ENCODE measurements around the gene MKNK1.

The MKNK1 gene

GRCh38 chr1:46526013-46526690 lies 77.9 kb downstream of the MKNK1 start:
- no peak for TF ChIP-seq CTCF (conservative IDR thresholded peaks at IDR 0.05; ENCODE audit: low read depth)
- no peak overlapping the region for H3K27ac ChIP-seq
- DNase-seq (ENCODE audit: low spot score) = no peak
- ChIA-PET POLR2A (ENCODE audit: low non-redundant PET) (no interaction called here), CTCF (interaction anchor here (0.9 to 3.0 kb wide), 6 partner anchors 22 to 84 kb away, joined by 3 to 23 read pairs (median 6); no protein-coding TSS in a partner anchor)

- no peak overlapping the region for H3K27ac ChIP-seq
- ChIA-PET CTCF (interaction anchor here (1.2 to 3.0 kb wide), 5 partner anchors 23 to 79 kb away, joined by 5 to 23 read pairs (median 6); no protein-coding TSS in a partner anchor), POLR2A (ENCODE audit: low non-redundant PET) (no interaction called here)
- no peak for DNase-seq (ENCODE audit: low spot score)
- TF ChIP-seq CTCF (conservative IDR thresholded peaks at IDR 0.05; ENCODE audit: low read depth) = no peak
These were observed 78.7 kb downstream of the MKNK1 start for GRCh38 chr1:46525253-46525983.

- H3K27ac ChIP-seq = no peak overlapping the region
- no peak for TF ChIP-seq CTCF (conservative IDR thresholded peaks at IDR 0.05; ENCODE audit: low read depth)
- DNase-seq (ENCODE audit: low spot score) = no peak
- ChIA-PET POLR2A (ENCODE audit: low non-redundant PET) (no interaction called here), CTCF (no interaction called here)
These were observed 79.2 kb downstream of the MKNK1 start for GRCh38 chr1:46524843-46525242.

- TF ChIP-seq CTCF (conservative IDR thresholded peaks at IDR 0.05; ENCODE audit: low read depth) = no peak
- ChIA-PET CTCF (interaction anchor here (0.6 to 2.2 kb wide), 3 partner anchors 39 to 742 kb away, joined by 3 to 14 read pairs (median 3); no protein-coding TSS in a partner anchor), POLR2A (ENCODE audit: low non-redundant PET) (no interaction called here)
- H3K27ac ChIP-seq = peak overlapping the region; percentile 12; the same call in 1 of the 2 replicates
- DNase-seq (ENCODE audit: low spot score) = no peak
These were observed 80.3 kb downstream of the MKNK1 start for GRCh38 chr1:46523496-46524353.

- peak overlapping the region; percentile 75 for H3K27ac ChIP-seq
These were observed 81.1 kb downstream of the MKNK1 start for GRCh38 chr1:46522969-46523320.

More at GRCh38 chr1:46522969-46523320, 81.1 kb downstream of the MKNK1 start:
- no peak for TF ChIP-seq CTCF (conservative IDR thresholded peaks at IDR 0.05; ENCODE audit: low read depth)
- no peak for DNase-seq (ENCODE audit: low spot score)
- POLR2A ChIA-PET (ENCODE audit: low non-redundant PET) = no interaction called here
- CTCF ChIA-PET = interaction anchor here (0.6 to 2.2 kb wide), 3 partner anchors 38 to 580 kb away, joined by 3 to 14 read pairs (median 5); no protein-coding TSS in a partner anchor

Data from RWPE1 (cell line).